Testis (tissue), 3 donors: ENCODE measurements around the gene UBD. TPM values are rescaled to one million over a fixed set of nuclear protein-coding genes. Genes with fewer than 3 reads are reported as not detected.

Experiments used
- DNase-seq: peaks from one replicate; pipeline ENCODE4 v3.0.0-alpha.2; 2019
- H3K27ac ChIP-seq, 2 donors: fragments of 200-600 bp; sonication (generic); one replicate each; pipeline ENCODE4 v1.5.1; 2019
- H3K27me3 ChIP-seq: fragments of 200-600 bp; sonication (generic); one replicate; pipeline ENCODE4 v1.5.1; 2019
- H3K36me3 ChIP-seq: fragments of 200-600 bp; sonication (generic); one replicate; pipeline ENCODE4 v1.5.1; 2017; ENCODE audit warnings: low read depth; ENCODE audit errors: missing control alignments
- H3K4me1 ChIP-seq: fragments of 200-600 bp; sonication (generic); one replicate; pipeline ENCODE4 v1.5.1; 2019
- H3K4me3 ChIP-seq, 2 donors: fragments of 200-600 bp; sonication (generic); one replicate each; pipeline ENCODE4 v1.5.1; 2017 to 2019
- H3K9me3 ChIP-seq: fragments of 200-600 bp; sonication (generic); one replicate; pipeline ENCODE4 v1.5.1; 2017
- CTCF ChIP-seq, 3 experiments: fragments of 450-650 bp in 2 of 3; fragments of 200-600 bp in 1 of 3; sonication (generic) in 1 of 3; IDR thresholded peaks; one replicate each; pipeline ENCODE4 v1.5.1; 2016 to 2019; ENCODE audit warnings: antibody characterized with exemption in 3 of 3, mild to moderate bottlenecking in 2 of 3, moderate library complexity in 1 of 3
- POLR2A ChIP-seq: fragments of 450-650 bp; IDR thresholded peaks from one replicate; pipeline ENCODE4 v1.6.1; 2017; ENCODE audit warnings: antibody characterized with exemption, mild to moderate bottlenecking, moderate library complexity
- WGBS, 2 donors: methylation state at CpG; one replicate each; pipeline ENCODE4 v1.1.5; 2018; 5-methylcytosine and 5-hydroxymethylcytosine counted together
- intact Hi-C: fragments of 100-400 bp; cut with DNase I; formaldehyde crosslinking; loops from one replicate; pipeline ENCODE4 v1.15.1; 2023; ENCODE audit warnings: low total_unique reads
- polyA plus RNA-seq: library from polyadenylated mRNA; stranded (reverse); fragments of 350-450 nt; fragmentation: Illumina TruSeq; extraction: RNeasy Lipid Tissue Mini Kit (QIAGEN cat#74804); gene quantifications from one replicate; pipeline ENCODE4 v1.2.3, GENCODE V29; 2014; ENCODE audit warnings: low read depth, low replicate concordance; ENCODE audit not compliant: insufficient read depth
- total RNA-seq, 2 donors: library from RNA; depleted of rRNA; stranded (reverse); fragments of >200 nt; gene quantifications; one replicate each; pipeline ENCODE4 v1.2.3, GENCODE V29; 2016

The UBD gene
- total and polyA plus RNA-seq, 3 donors from 2014 or later = 0.25 to 8.0 TPM; not detected in 1

GRCh38 chr6:29602564-29603361 is 43.2 kb upstream of the UBD start:
- TF ChIP-seq POLR2A (no peak), CTCF (IDR thresholded peaks at IDR 0.05) (no peak)
- DNase-seq = no peak
- Histone ChIP-seq H3K27ac (no peak overlapping the region), H3K4me3 (no peak overlapping the region), H3K9me3 (no peaks in the 10 kb centered on the region), H3K27me3 (no peaks in the 10 kb centered on the region), H3K4me1 (no peaks in the 10 kb centered on the region), H3K36me3 (no peaks in the 10 kb centered on the region)
- WGBS, 2 donors = 75 to 85% methylated on average over 12 of the region's 12 CpGs
- intact Hi-C loops = no loop called here

DNA sequence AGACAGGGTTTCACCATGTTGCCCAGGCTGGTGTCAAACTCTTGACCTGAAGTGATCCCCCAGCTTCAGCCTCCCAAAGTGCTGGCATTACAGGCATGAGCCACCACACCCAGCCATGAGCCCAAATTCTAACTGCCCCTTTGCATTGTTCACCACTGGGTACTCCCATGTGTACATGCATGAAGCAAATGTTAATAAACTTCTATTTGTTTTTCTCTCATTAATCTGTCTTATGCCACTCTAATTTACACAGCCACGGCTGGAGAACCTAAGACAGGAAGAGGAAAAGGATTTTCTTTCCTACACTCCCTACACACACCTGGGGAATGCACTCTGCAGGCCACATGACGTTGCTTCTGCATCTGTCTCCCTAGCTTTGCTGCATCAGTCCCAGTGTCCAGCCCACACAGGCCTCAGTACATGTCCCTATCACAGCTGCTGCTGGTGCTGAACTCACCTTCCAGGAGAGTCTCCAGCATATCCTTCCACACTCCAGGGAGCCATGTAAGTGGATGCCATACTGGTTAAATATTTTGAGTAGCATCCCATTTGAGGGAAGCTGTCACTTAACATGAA is 38.7 kb upstream of the UBD start:
- Histone ChIP-seq H3K9me3 (no peaks in the 10 kb centered on the region), H3K4me3 (no peak overlapping the region), H3K27ac (no peak overlapping the region), H3K27me3 (no peaks in the 10 kb centered on the region), H3K4me1 (no peaks in the 10 kb centered on the region), H3K36me3 (no peaks in the 10 kb centered on the region)
- TF ChIP-seq POLR2A (no peak), CTCF (IDR thresholded peaks at IDR 0.05) (no peak)
- WGBS, 2 donors = 52 to 55% methylated on average over 2 of the region's 2 CpGs
- no peak for DNase-seq
- intact Hi-C loops = no loop called here

DNA sequence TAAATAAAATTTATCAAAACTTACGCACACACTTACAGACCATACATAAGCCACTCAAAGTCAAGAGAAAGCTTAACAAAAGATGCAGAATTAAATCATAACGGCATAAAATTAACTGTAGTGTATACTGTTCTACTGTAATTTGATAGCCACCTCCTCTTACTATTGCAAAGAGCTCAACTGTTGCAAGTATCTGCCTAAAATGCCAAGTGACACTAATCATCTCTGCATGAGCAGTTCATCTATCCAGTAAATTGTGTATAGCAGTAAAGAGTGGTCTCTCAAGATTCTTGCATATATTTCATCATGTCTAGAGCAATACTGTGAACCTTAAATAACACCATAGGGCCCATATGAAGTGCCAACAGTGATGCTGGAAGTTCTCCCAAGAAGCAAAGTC is 37.7 kb upstream of the UBD start:
- intact Hi-C loops = no loop called here
- H3K4me1 ChIP-seq = no peaks in the 10 kb centered on the region
- DNase-seq = no peak
- no peak overlapping the region for H3K4me3 ChIP-seq
- WGBS, 2 donors = 88 to 91% methylated on average over 2 of the region's 2 CpGs
- H3K36me3 ChIP-seq = no peaks in the 10 kb centered on the region
- H3K9me3 ChIP-seq = no peaks in the 10 kb centered on the region
- H3K27ac ChIP-seq = no peak overlapping the region
- H3K27me3 ChIP-seq = no peaks in the 10 kb centered on the region
- TF ChIP-seq CTCF (IDR thresholded peaks at IDR 0.05) = no peak
- TF ChIP-seq POLR2A = no peak

DNA sequence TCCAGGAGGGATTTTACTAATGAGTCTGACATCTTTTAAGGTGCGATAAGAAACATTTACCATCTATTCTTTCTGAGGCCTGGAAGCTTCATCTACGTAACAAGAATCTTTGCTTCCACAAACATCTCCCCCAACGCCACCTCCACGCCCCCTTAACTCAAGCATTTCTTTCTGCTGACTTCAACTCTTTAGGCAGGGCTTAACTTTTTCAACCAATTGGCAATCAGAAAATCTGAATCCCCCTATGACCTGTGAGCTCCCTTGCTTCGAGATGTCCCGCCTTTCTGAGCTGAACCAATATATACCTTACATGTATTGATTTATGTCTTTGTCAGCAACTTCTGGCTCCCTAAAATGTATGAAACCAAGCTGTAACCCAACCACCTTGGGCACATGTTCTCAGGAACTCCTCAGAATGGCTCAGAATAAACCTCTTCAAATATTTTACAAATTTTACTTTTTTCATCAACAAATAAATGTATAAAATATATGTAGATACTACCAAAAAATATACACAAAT is 36.9 kb upstream of the UBD start:
- H3K36me3 ChIP-seq = no peaks in the 10 kb centered on the region
- no peak overlapping the region for H3K27ac ChIP-seq
- TF ChIP-seq CTCF (IDR thresholded peaks at IDR 0.05) = no peak
- TF ChIP-seq POLR2A = no peak
- H3K4me1 ChIP-seq = no peaks in the 10 kb centered on the region
- intact Hi-C loops = no loop called here
- WGBS, 2 donors = 86 to 90% methylated on average over 6 of the region's 6 CpGs
- no peak overlapping the region for H3K4me3 ChIP-seq
- H3K27me3 ChIP-seq = no peaks in the 10 kb centered on the region
- no peak for DNase-seq
- H3K9me3 ChIP-seq = no peaks in the 10 kb centered on the region
